GM12878 (cell line): ENCODE results near the gene NUP85. TPM values are rescaled to one million over a fixed set of nuclear protein-coding genes. Genes with fewer than 3 reads are reported as not detected.
A peak's percentile ranks its signal among the peaks of the same experiment; 100 is the strongest.
"Not testable (repeated sequence)": the region's sequence is repeated elsewhere in the genome, so short reads cannot be mapped to it uniquely, and the experiment has no call there.

Experiments
- ATAC-seq: fragments of 200-7000 bp; cut with Tn5 transposase; 3 replicates; pipeline ENCODE4 v1.9.1; 2020; ENCODE audit warnings: mild to moderate bottlenecking, moderate library complexity
- BruUV-seq: library from RNA; stranded (reverse); fragments of 400-500 nt; replicated peaks from 2 replicates; lab custom pipeline; 2021; lab: Mats Ljungman, UMichigan
- CTCF ChIA-PET: fragments of 300-600 bp; sonication (Branson Sonifier 250); formaldehyde crosslinking; extraction: SDS; loops from one replicate; lab custom pipeline; 2021; ENCODE audit warnings: inconsistent platforms; lab: Yijun Ruan, JAX
- POLR2A ChIA-PET: fragments of 350-600 bp; formaldehyde crosslinking; extraction: SDS; loops from one replicate; lab custom pipeline; 2021; ENCODE audit warnings: inconsistent platforms; lab: Charles Lee
- RAD21 ChIA-PET: fragments of 300-600 bp; sonication (Branson Sonifier 250); formaldehyde crosslinking; loops from one replicate; lab custom pipeline; 2023; ENCODE audit warnings: antibody characterized with exemption; ENCODE audit not compliant: unreplicated experiment; lab: Charles Lee
- SMC1A ChIA-PET: fragments of 300-600 bp; sonication (Branson Sonifier 250); formaldehyde crosslinking; loops from one replicate; lab custom pipeline; 2023; ENCODE audit not compliant: unreplicated experiment, uncharacterized antibody; lab: Charles Lee
- DNase-seq: peaks from one replicate; pipeline ENCODE4 v3.0.0-alpha.2; 2011; ENCODE audit warnings: low read depth, low spot score
- FAIRE-seq: peaks from 3 replicates; lab custom pipeline; 2011; peaks lifted over from hg19 to GRCh38; lab: Jason Lieb, UNC
- H2AFZ ChIP-seq: 2 replicates; pipeline ENCODE4 v1.6.0; 2011; ENCODE audit warnings: low read depth, low read length, control low read depth; ENCODE audit not compliant: control insufficient read depth
- H3K27ac ChIP-seq: 2 replicates; pipeline ENCODE4 v1.5.1; 2011; ENCODE audit warnings: control low read depth; ENCODE audit not compliant: control insufficient read depth, insufficient read depth
- H3K27me3 ChIP-seq, 2 experiments: replicated peaks in 1 of 2; 2 replicates each; pipeline versions ENCODE4 v1.6.0 to v1.6.1; 2011; ENCODE audit warnings: low read length in 1 of 2; ENCODE audit not compliant: control insufficient read depth in 2 of 2, insufficient read depth in 2 of 2
- H3K36me3 ChIP-seq, 2 experiments: 2 replicates each; pipeline ENCODE4 v1.5.1; 2011; ENCODE audit warnings: low read length in 1 of 2; ENCODE audit not compliant: control insufficient read depth in 2 of 2, insufficient read depth in 2 of 2
- H3K4me1 ChIP-seq: 2 replicates; pipeline ENCODE4 v1.6.1; 2011; ENCODE audit warnings: mild to moderate bottlenecking, low read length, moderate library complexity, mixed read lengths; ENCODE audit not compliant: control insufficient read depth, insufficient read depth
- H3K4me2 ChIP-seq: 2 replicates; pipeline ENCODE4 v1.6.0; 2011; ENCODE audit warnings: control low read depth; ENCODE audit not compliant: control insufficient read depth, insufficient read depth
- H3K4me3 ChIP-seq: fragments of 200-600 bp; sonication (generic); 2 replicates; pipeline ENCODE4 v1.5.1; 2016
- H3K79me2 ChIP-seq: 2 replicates; pipeline ENCODE4 v1.6.0; 2011; ENCODE audit warnings: low read length; ENCODE audit not compliant: control insufficient read depth, insufficient read depth
- H3K9ac ChIP-seq: 2 replicates; pipeline ENCODE4 v1.8.0; 2011; ENCODE audit warnings: low read length, control low read depth, mixed read lengths; ENCODE audit not compliant: control insufficient read depth, insufficient read depth
- H3K9me3 ChIP-seq: replicated peaks from 3 replicates; pipeline ENCODE4 v1.5.1; 2011; ENCODE audit warnings: mild to moderate bottlenecking, low read length; ENCODE audit not compliant: control insufficient read depth, insufficient read depth
- H4K20me1 ChIP-seq: 2 replicates; pipeline ENCODE4 v1.6.0; 2011; ENCODE audit not compliant: control insufficient read depth, insufficient read depth
- CBX3 ChIP-seq: fragments of 200-600 bp; sonication (generic); IDR thresholded peaks from 2 replicates; pipeline ENCODE4 v1.6.1; 2016; ENCODE audit warnings: low read depth, borderline replicate concordance
- STAT1 ChIP-seq: fragments of 450-650 bp; conservative IDR thresholded peaks from 2 replicates; pipeline ENCODE4 v1.6.1; 2014; ENCODE audit warnings: antibody characterized with exemption, mild to moderate bottlenecking
- TCF12 ChIP-seq: IDR thresholded peaks from 2 replicates; pipeline ENCODE4 v1.6.1; 2011; ENCODE audit warnings: low read depth, mild to moderate bottlenecking, low read length
- WGBS: methylation state at CpG from one replicate; pipeline ENCODE4 v1.1.6; 2016; ENCODE audit warnings: low lambda C conversion rate; ENCODE audit not compliant: insufficient replicate concordance, insufficient coverage; ENCODE audit errors: missing lambda C conversion rate; 5-methylcytosine and 5-hydroxymethylcytosine counted together
- in situ Hi-C: fragments of 300-500 bp; cut with MboI; formaldehyde crosslinking; loops from 9 replicates; pipeline ENCODE4 v1.14.3; 2018; ENCODE audit warnings: mixed read lengths
- intact Hi-C: fragments of 100-400 bp; cut with micrococcal nuclease; formaldehyde crosslinking; loops from one replicate; pipeline ENCODE4 v1.14.2; 2022; ENCODE audit not compliant: unreplicated experiment
- polyA plus RNA-seq, 11 experiments: library from polyadenylated mRNA; depleted of rRNA in 4 of 11; unstranded in 6 of 11; stranded (reverse) in 5 of 11; fragments of >200 nt; fragmentation: Nextera tagmentation in 4 of 11; fragmentation: Illumina TruSeq in 1 of 11; extraction: Ambion mirVana in 4 of 11; extraction: Trizol in 1 of 11; gene quantifications; 1 replicate in 1 of 11; 2 replicates in 10 of 11; pipeline versions ENCODE4 v1.2.1 to v1.2.3, GENCODE V29; 2011 to 2016; ENCODE audit warnings: inconsistent platforms in 2 of 11, missing spikeins in 2 of 11, low read depth in 1 of 11
- total RNA-seq, 4 experiments: library from RNA; depleted of rRNA in 3 of 4; stranded (reverse); fragments of >200 nt in 3 of 4; fragmentation: Illumina TruSeq in 1 of 4; extraction: Trizol in 1 of 4; gene quantifications; 2 replicates each; pipeline versions ENCODE4 v1.2.1 to v1.2.3, GENCODE V29; 2013 to 2021

NUP85 gene
- total and polyA plus RNA-seq, 10 of the 15 experiments (the other 5 are each of a cell fraction or from before 2014, with no cell fraction given) = 54.0 to 135 (median 95.4) TPM

DNA sequence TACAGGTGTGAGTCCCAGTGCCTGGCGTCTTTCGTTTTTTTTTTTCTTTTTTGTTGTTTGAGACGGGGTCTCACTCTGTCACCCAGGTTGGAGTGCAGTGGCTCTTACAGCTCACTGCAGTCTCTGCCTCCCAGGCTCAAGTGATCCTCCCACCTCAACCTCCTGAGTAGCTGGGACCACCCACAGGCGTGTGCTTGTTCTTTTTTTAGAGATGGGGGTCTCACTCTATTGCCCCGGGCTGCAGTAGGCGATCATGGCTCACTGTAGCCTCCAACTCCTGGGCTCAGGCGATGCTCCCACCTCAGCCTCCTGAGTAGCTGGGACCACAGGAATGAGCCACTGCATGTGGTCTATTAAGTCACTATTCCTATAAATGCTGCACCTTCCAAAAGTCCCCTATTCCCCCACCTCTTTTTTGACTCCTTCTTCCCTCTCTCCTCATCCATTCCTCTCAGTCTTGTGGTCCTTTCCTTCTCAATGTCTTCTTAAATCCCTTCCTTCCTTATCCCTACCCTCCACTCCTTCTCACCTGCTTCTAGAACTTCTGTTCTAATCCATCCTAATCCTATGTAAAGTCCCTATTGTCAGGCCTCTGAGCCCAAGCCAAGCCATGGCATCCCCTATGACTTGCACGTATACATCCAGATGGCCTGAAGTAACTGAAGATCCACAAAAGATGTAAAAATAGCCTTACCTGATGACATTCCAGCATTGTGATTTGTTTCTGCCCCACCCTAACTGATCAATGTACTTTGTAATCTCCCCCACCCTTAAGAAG lies 46.7 kb downstream of the NUP85 start:
- BruUV-seq = no TSS peak
- peaks cover 0 to 2% of the 10 kb centered on the region in 2 experiments; a peak in 1 of 4 replicates for H3K36me3 ChIP-seq
- no peaks in the 10 kb centered on the region for H4K20me1 ChIP-seq
- peaks cover 25% of the 10 kb centered on the region for H3K4me1 ChIP-seq
- in situ Hi-C loops = no loop called here
- DNase-seq = no peak
- H2AFZ ChIP-seq = no peak overlapping the region
- intact Hi-C loops = no loop called here
- POLR2A ChIA-PET = interaction anchor here (0.6 to 6.6 kb wide), 5 partner anchors 9 to 514 kb away, joined by 3 to 81 read pairs (median 5); partner anchors contain the start of genes GGA3, MIF4GD and MRPS7
- H3K9ac ChIP-seq = no peak overlapping the region
- no peaks in the 10 kb centered on the region for H3K9me3 ChIP-seq
- H3K27ac ChIP-seq = peak overlapping the region; percentile 22
- no peaks in the 10 kb centered on the region for H3K27me3 ChIP-seq
- RAD21 ChIA-PET = interaction anchor here (0.7 to 1.0 kb wide), 4 partner anchors 8 to 154 kb away, joined by 3 to 6 read pairs (median 3); no protein-coding TSS in a partner anchor
- H3K4me2 ChIP-seq = peak overlapping the region; percentile 83; the same call in 1 of the 2 replicates
- WGBS = 47% methylated on average over 8 of the region's 8 CpGs
- H3K79me2 ChIP-seq = peaks cover 38% of the 10 kb centered on the region
- FAIRE-seq = no peak
- TF ChIP-seq CBX3 (no peak), TCF12 (no peak), STAT1 (no peak)
- TF ChIP-seq, all 136 proteins: peak for 0
- no peak for ATAC-seq
- ChIA-PET SMC1A (interaction anchor here (0.6 to 3.9 kb wide), 3 partner anchors 9 to 120 kb away, joined by 3 to 62 read pairs (median 9); partner anchors contain the start of genes GGA3, MIF4GD and MRPS7), CTCF (interaction anchor here (0.6 to 3.3 kb wide), 4 partner anchors 9 to 169 kb away, joined by 3 to 24 read pairs (median 6); partner anchors contain the start of genes GGA3, MIF4GD and MRPS7)
- H3K4me3 ChIP-seq = no peak overlapping the region

- H3K9ac ChIP-seq, H3K27ac ChIP-seq, intact Hi-C loops, H2AFZ ChIP-seq, H3K36me3 ChIP-seq, SMC1A ChIA-PET, ATAC-seq, RAD21 ChIA-PET, H4K20me1 ChIP-seq, CTCF ChIA-PET, H3K4me2 ChIP-seq, H3K9me3 ChIP-seq, in situ Hi-C loops, BruUV-seq, POLR2A ChIA-PET, FAIRE-seq, H3K27me3 ChIP-seq, H3K4me3 ChIP-seq, DNase-seq: not testable (repeated sequence)
- peaks cover 42% of the 10 kb centered on the region for H3K79me2 ChIP-seq
- H3K4me1 ChIP-seq = peaks cover 22% of the 10 kb centered on the region
- WGBS = 91% methylated on average over 8 of the region's 11 CpGs
These were observed 50.6 kb downstream of the NUP85 start for GRCh38 chr17:75255954-75256698.

GRCh38 chr17:75257228-75257627 lies 51.7 kb downstream of the NUP85 start:
- H3K79me2 ChIP-seq = peaks cover 43% of the 10 kb centered on the region
- H3K27me3 ChIP-seq, intact Hi-C loops, SMC1A ChIA-PET, H3K27ac ChIP-seq, H4K20me1 ChIP-seq, ATAC-seq, BruUV-seq, H2AFZ ChIP-seq, H3K9ac ChIP-seq, H3K4me2 ChIP-seq, CTCF ChIA-PET, FAIRE-seq, DNase-seq, H3K36me3 ChIP-seq, H3K4me3 ChIP-seq, H3K9me3 ChIP-seq, RAD21 ChIA-PET, in situ Hi-C loops: not testable (repeated sequence)
- H3K4me1 ChIP-seq = peaks cover 11% of the 10 kb centered on the region
- WGBS = 44% methylated on average over 2 of the region's 2 CpGs
- POLR2A ChIA-PET = interaction anchor here (0.6 kb wide), 1 partner anchor 986 kb away, joined by 3 read pairs; no protein-coding TSS in a partner anchor
